Non-pigmented ciliary epithelial cell (primary cell): ENCODE results near the gene FERMT3.
A peak's percentile ranks its signal among the peaks of the same experiment; 100 is the strongest.

Experiments
- DNase-seq: peaks from one replicate; pipeline ENCODE4 v3.0.0-alpha.2; 2010; ENCODE audit warnings: low read depth

The FERMT3 gene

DNA sequence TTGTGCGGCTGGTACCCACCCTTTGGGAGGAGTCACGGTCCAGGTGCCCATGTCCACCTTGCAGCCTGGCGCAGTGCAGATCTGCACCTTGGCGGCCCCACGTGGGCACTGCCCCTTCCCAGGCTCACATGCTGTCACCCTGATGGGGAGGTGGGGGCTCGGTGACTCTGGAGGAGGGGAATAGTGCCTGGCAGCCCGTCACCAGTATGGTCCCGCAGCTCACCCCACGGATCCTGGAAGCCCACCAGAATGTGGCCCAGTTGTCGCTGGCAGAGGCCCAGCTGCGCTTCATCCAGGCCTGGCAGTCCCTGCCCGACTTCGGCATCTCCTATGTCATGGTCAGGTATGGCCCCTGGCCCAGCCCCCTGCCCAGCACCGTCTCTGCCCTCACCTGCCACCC is 14.3 kb downstream of the FERMT3 start:
- no peak for DNase-seq

DNA sequence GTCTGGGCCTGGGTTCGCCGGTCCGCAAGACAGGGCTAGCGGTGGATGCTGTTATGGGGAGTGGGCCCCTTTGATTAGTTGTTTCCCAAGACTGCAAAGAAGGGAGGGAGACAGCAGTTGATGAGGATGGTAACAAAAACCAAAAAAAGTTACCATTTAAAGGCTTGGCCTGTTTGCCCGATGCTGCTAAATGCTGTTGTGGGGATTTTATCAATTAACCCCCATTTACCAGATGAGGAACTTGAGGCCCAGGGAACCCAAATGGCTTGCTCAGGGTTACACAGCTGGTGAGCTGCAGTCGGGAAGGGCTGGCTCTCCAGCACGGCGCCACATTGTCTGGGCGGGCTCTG is 16.1 kb downstream of the FERMT3 start:
- DNase-seq, result no peak

DNA sequence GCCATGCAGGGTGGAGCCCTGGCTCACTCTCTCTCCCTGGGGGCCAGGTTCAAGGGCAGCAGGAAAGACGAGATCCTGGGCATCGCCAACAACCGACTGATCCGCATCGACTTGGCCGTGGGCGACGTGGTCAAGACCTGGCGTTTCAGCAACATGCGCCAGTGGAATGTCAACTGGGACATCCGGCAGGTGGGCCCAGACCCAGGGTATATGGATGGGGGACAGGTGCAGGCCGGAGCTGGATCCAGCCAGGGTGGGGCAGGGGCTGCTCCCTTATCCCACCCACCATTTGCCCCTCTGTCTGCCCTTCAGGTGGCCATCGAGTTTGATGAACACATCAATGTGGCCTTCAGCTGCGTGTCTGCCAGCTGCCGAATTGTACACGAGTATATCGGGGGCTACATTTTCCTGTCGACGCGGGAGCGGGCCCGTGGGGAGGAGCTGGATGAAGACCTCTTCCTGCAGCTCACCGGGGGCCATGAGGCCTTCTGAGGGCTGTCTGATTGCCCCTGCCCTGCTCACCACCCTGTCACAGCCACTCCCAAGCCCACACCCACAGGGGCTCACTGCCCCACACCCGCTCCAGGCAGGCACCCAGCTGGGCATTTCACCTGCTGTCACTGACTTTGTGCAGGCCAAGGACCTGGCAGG is 16.6 kb downstream of the FERMT3 start:
- no peak for DNase-seq

DNA sequence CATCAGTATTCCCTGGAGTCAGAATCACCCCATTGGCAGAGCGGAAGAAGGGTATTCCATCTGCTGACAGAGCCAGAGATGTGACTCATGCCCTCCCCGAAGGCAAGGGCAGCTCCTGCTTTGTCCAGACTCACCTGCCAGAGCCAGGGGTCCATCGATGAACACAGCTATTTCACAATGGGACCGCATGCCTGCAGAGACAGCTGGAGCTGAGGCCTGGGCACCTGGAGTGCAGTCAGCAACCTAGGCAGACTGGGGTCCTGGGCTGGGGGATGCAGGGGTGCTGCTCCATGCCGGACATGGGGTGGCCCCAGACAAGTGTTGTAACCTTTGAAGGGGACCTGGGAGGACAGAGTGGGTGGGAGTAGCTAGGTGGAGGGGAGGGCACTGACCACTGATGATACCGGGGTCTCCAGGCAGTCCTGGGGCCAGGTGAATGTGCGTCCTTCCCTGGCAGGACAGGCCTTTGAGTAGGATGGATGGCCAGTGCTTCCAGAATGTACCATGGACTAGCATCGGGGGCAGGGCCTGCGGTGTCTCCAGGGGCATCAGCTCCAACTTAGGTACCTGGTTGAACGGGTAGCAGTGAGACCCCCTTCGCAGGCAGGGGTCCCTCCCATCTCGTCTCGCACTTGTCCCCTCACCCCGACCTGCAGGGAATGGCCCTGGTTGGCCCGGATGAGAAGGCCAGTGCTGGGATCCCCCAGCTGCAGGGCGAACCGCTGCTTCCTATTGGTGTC is 17.8 kb downstream of the FERMT3 start:
- DNase-seq, result no peak

DNA sequence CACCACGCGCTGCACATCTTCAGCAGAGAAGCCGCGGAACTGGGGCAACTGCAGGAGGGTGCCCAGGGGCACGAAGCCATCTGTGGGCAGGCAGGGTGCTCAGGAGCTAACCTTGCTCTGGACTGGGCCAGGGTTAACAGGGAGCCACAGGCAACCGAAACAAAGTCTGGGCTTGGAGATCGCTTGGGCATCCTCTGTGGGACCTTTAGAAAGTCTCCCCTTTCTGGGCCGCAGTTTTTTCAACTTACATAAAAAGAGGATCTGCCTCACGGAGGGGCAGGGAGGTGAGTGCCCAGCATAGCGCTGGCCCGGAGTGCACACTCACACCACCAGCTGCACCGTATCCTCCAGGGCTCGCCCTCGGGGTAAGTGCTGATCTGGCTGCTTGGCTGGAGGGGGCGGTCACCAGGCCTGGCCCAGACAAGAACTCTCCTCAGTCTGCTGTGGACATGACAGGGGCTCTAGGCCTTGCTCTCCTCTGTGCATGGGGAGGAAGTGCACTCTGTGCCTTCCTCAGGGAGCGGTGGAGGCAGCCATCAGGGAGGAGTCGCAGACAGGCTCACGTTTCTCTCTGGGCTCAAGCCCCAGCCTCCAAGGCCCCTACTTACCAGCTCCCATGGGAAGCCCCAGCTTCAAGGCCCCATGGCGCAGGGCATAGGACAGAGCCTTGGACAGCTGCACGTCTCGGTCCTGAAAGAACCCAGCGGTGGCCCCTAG is 18.5 kb downstream of the FERMT3 start:
- no peak for DNase-seq

DNA sequence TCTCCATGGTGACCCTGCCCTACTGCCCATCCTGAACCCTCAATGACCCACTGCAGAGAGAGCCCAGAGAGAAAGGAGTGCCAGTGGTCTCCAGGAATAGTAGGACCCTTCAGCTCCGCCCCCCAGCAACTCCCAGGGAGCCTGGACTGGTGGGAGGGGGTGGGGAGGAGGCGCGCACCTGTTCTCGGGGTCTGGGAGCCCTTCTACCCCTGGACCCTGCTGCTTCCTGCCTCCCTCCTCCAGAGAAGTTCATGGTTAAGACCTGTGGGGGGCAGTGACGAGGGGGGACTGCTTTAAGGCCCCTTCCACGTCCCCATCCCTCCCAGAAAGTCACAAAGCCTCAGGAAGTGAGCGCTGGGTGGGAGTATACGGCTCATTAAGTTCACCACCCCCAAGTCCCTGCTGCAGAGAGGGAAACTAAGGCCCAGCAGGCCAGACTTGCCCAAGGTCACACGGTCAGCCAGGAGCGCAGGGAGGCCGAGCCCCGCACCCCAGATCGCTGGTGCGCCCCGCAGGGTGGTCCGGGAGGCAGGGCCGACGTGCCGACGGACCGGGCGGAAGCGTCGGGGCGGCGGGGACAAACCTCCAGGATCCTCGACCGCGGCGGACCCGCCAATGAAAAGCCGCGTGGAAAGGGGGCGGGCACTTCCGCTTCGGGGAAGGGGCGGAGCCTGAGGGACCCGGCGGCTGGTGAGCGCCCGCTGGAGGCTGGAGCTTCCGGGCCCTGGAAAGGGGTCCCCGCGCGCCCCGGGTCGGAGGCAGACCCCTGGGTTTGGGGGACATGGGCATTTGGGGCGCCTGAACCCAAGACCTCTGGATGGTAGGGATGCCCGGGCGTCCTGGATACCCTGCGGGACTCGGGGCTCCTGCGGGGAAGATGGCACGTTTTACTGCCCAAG is 19.3 kb downstream of the FERMT3 start, which contains the start of the genes NUDT22 and TRPT1:
NUDT22 (plus strand) TSS at position 667 of the 899 bp plus-strand sequence. CDS start 379 bp downstream, outside the sequence.
TRPT1 (minus strand) TSS at position 579 of the 899 bp plus-strand sequence; CDS start at position 253, 326 bp downstream.
- no peak for DNase-seq

DNA sequence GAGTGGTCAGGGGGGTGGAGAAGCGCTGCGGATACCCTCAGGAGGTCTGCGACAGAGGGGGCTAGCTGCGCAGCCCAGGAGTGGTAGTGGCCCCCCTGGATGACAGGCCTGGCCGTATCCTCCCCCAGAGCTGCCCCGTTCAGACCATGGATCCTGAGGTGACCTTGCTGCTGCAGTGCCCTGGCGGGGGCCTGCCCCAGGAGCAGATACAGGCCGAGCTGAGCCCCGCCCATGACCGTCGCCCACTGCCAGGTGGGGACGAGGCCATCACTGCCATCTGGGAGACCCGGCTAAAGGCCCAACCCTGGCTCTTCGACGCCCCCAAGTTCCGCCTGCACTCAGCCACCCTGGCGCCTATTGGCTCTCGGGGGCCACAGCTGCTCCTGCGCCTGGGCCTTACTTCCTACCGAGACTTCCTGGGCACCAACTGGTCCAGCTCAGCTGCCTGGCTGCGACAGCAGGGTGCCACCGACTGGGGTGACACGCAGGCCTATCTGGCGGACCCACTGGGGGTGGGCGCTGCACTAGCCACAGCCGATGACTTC is 20.1 kb downstream of the FERMT3 start:
- no peak for DNase-seq

DNA sequence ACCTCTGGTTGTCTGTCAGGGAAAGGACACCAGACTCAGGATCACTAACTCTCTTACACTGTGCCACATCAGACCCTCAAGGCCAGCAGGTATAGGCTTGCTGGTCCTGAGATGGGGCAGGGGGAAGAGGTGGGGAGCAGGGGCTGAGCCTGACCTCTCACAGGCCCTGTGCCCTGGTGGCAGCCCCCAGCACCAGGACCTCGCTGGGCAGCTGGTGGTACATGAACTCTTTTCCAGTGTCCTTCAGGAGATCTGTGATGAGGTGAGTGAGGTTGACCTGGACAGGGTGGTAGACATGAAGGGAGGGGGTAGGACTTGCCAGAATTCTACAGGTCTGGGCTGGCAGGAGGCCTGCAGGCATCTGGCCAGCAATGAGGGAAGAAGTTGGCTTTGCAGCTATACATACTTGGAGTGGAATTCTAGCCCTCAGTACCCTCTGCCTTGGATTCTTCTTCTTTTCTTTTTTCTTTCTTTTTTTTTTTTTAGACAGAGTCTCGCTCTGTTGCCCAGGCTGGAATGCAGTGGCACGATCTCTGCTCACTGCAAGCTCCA is 21.0 kb downstream of the FERMT3 start:
- no peak for DNase-seq

DNA sequence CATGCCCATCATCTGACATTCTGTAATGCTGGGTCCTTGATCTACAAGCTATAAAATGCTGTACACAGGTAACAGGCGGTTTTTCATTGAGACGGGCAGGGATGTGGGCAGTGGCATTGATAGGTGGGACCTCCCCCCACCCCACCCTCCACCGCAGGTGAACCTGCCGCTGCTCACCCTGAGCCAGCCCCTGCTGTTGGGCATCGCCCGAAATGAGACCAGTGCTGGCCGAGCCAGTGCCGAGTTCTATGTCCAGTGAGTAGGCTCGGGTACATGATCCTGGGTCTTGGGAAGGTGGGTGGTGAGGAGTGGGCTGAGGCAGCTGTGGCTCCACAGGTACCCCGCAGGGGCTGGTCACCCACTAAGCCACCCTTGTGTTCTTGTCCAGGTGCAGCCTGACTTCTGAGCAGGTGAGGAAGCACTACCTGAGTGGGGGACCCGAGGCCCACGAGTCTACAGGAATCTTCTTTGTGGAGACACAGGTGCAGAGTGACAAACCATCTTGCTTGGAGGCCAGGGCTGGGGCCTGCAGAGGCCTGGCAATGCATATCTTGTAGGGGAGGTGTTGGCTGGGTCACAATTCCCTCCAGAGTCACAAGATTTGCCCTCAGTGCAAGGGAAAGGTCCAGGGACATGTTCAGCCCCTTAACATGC is 22.7 kb downstream of the FERMT3 start:
- DNase-seq, result no peak

DNA sequence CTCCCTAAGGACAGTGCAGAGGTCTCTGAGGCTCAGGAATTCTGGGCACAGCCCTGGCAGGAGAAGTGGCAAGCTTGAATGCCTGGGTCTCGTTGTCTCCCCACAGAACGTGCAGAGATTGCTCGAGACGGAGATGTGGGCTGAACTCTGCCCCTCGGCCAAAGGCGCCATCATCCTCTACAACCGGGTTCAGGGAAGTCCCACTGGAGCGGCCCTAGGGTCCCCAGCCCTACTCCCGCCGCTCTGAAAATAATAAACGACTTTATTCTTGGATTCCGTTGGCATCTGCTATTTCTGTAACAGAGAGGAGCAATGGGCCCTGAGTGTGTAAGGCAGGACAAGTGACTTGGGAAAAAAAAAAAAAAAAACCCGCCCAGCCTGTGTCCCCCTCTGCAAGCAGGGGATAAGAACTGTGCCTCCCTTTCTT is 23.2 kb downstream of the FERMT3 start:
- DNase-seq, result no peak

DNA sequence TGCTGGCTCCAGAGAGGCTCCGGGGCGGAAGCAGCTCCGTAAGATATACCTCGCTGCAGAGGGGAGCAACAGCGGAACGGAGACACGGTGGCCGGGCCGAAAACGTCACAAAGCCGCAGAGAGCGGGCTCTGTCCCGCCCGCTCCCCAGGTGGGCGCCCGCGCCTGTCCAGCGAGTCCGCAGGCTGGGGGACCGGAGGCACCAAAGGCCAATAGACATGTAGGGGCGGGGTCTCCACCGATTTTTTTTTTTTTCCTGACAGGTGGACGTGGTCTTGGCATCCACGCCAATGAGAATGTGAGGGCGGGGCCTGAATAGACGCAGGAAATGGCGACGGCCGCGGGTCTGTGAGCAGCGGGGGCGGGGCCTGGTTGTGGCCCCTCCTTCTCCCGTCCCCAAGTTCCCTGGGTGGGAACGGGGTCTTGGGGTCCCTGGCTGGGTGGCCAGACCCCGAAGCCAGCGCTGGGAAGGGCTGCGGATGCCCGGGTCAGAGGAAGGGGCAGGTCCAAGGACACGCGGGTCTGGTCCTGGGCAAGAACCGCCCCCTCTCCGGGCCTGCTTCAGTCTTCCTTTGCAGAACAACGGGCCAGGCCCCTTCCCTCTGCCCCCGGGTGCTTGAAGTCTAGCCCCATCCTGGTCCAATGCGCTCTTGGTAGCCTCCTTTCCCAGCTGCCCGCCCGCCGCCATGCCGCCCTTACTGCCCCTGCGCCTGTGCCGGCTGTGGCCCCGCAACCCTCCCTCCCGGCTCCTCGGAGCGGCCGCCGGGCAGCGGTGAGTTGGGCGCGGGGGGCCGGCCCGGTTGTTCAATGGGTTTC is 23.9 kb downstream of the FERMT3 start, which contains the start of gene DNAJC4:
DNAJC4 (plus strand) TSS at position 378 of the 814 bp plus-strand sequence; CDS start at position 685, 307 bp downstream.
- peak; percentile 30 for DNase-seq

DNA sequence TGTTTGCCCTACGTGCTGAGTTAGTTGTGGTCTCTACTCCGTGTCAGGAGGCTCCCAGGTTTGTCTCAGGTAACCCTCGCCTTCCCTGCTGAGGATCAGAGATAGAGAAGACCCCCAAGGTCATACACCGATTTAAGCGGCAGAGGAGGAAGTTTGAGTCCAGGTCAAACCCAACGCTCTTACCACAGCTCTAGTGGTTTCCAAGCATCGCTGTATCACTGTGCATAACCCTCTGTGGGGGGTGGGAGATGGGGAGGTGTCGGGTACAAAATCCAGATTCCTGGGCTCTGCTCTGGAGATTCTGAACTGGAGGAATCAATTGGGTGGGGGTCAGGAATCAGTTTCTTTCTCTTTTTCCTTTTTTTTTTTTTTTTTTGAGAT is 24.5 kb downstream of the FERMT3 start:
- no peak for DNase-seq

DNA sequence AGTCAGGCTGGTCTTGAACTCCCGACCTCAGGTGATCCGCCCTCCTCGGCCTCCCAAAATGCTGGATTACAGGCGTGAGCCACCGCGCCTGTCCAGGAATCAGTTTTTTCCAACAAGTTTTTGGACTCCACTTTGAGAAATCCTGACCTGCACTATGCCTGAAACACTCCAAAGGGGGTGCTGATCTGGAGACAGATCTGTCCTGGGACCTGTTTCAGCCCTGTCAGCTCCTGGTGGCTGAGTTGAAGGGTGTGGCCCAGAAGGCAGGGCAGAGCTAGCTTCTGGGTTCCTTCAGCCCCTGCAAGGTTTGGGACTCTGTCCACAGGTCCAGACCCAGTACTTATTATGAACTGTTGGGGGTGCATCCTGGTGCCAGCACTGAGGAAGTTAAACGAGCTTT is 25.0 kb downstream of the FERMT3 start:
- no peak for DNase-seq

DNA sequence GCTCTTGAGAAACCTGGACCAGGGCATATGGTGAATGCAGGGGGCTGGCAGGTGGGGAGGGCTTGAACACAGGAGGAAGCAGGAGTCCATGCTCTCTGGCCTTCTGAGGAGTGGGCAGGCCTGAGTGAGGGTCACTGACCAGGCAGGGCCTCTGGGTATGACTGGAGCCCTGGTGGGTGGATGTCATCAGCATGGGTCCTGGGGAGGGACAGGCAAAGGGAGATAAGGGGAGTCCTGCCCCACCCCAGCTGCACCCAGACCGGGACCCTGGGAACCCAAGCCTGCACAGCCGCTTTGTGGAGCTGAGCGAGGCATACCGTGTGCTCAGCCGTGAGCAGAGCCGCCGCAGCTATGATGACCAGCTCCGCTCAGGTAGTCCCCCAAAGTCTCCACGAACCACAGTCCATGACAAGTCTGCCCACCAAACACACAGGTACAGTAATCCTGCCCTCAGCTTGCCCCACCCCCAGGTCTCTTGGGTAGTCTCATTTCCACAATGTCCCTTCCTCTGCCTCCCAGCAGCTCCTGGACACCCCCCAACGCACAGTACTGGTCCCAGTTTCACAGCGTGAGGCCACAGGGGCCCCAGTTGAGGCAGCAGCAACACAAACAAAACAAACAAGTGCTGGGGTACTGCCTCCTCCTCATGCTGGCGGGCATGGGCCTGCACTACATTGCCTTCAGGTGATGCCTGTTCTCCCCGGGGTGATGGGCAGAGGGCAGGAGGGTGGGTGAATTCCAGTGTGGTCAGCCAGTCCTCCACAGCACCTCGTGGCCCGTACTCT is 25.9 kb downstream of the FERMT3 start:
- no peak for DNase-seq

DNA sequence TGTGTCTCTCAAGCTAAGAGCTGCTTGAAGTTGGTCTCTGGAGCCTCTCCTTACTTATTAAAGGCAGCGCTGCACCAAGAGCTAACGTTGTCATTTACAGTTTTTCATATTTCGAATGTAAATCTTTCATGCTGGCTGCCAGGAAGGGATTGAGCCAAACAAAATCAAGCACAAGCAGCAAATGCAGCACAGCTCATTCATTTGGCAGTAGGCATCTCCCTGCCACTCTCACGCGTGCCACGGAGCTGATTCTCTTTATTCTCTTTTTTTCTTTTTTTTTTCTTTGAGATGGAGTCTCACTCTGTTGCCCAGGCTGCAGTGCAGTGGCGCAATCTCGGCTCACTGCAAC is 26.4 kb downstream of the FERMT3 start:
- no peak for DNase-seq

DNA sequence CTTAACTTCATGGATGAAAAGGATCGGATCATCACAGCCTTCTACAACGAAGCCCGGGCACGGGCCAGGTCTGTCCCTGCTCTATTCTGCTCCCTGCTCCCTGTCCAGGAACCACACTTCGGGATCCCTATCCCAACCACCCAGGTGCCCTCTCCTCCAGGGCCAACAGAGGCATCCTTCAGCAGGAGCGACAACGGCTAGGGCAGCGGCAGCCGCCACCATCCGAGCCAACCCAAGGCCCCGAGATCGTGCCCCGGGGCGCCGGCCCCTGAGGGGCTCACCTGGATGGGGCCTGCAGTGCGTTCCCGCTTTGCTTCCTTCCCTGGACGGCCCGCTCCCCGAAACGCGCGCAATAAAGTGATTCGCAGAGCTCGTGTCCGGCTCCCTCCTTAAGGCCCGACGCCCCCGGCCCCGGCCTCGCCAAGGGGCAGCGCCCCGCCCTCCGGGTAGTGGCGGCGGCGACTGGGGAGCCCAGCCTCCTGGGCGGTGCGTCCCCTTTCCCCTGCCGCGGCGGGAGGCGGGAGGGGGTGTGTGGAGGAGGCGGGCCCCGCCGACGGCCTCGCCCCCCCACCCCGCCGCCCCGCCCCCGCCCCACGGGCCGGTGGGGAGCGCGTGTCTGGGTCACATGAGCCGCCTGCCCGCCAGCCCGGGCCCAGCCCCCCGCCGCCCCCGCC is 27.5 kb downstream of the FERMT3 start, which contains the start of gene VEGFB:
VEGFB (plus strand) TSS at position 672 of the 674 bp plus-strand sequence. CDS start 250 bp downstream, outside the sequence.
- no peak for DNase-seq

DNA sequence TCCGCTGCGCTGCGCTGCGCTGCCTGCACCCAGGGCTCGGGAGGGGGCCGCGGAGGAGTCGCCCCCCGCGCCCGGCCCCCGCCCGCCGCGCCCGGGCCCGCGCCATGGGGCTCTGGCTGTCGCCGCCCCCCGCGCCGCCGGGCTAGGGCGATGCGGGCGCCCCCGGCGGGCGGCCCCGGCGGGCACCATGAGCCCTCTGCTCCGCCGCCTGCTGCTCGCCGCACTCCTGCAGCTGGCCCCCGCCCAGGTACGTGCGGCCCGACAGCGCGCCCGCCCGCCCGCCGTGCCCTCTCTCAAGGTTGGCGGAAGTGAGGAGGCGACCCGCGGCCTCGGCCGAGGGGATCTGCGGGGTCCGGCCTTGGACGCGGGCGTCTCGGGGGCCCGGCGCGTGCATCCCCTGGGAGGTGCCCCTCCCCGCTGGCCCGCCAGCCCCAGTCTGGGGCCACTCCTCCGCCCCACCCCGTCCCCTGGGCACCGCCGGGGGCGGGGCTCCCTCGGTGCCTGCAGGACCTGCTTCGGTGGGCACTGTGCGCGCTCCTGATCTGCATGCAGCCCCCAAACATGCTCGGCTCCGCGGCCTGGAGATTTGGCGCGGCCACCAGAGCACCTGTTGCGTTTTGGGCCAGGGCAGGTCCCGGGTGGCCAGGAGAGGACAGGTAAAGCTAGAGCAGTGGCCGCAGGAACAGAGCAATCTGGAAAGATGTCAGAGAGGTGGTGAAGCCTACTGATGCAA is 28.3 kb downstream of the FERMT3 start:
- no peak for DNase-seq
